HEK293 (cell line): Measurements from ENCODE around the gene DUSP10.

Experiments used
- CTCF ChIA-PET: fragments of 350-600 bp; formaldehyde crosslinking; extraction: SDS; loops from one replicate; lab custom pipeline; 2021; ENCODE audit warnings: antibody characterized with exemption; lab: Yijun Ruan, JAX
- POLR2A ChIA-PET: fragments of 300-600 bp; formaldehyde crosslinking; extraction: SDS; loops from one replicate; lab custom pipeline; 2020; ENCODE audit warnings: antibody characterized with exemption, inconsistent platforms; lab: Yijun Ruan, JAX
- H3K27ac ChIP-seq: fragments of 200-500 bp; sonication (Bioruptor generic); 2 replicates; pipeline ENCODE4 v1.5.1; 2014; ENCODE audit warnings: low read depth, low read length, control low read depth, inconsistent platforms; ENCODE audit errors: extremely low read depth
- H3K36me3 ChIP-seq, 2 experiments: fragments of 200-500 bp in 1 of 2; sonication (Bioruptor generic) in 1 of 2; 1 replicate in 1 of 2; 2 replicates in 1 of 2; pipeline ENCODE4 v1.5.1; 2014 to 2017; ENCODE audit warnings: inconsistent platforms in 2 of 2, low read length in 2 of 2; ENCODE audit not compliant: control insufficient read depth in 2 of 2, insufficient read depth in 1 of 2
- H3K4me1 ChIP-seq: fragments of 200-500 bp; sonication (Bioruptor generic); 2 replicates; pipeline ENCODE4 v1.5.1; 2014; ENCODE audit warnings: mild to moderate bottlenecking, low read length, inconsistent platforms; ENCODE audit not compliant: control insufficient read depth, insufficient read depth
- H3K4me3 ChIP-seq: 2 replicates; pipeline ENCODE4 v1.5.1; 2011; ENCODE audit warnings: low read depth, mild to moderate bottlenecking, control low read depth, low read length, moderate library complexity
- H3K9me3 ChIP-seq: fragments of 200-500 bp; sonication (Bioruptor generic); 2 replicates; pipeline ENCODE4 v1.5.1; 2014; ENCODE audit warnings: low read depth, low read length, inconsistent platforms; ENCODE audit not compliant: control insufficient read depth, insufficient read depth
- BCL6B ChIP-seq: fragments of 450-650 bp; formaldehyde crosslinking; IDR thresholded peaks from 2 replicates; pipeline ENCODE4 v1.5.1; 2017; ENCODE audit warnings: missing biosample characterization, missing genetic modification characterization
- GFI1B ChIP-seq: fragments of 450-650 bp; formaldehyde crosslinking; IDR thresholded peaks from 2 replicates; pipeline ENCODE4 v1.5.1; 2016; ENCODE audit warnings: missing biosample characterization, missing genetic modification characterization
- PATZ1 ChIP-seq: fragments of 450-650 bp; formaldehyde crosslinking; IDR thresholded peaks from 2 replicates; pipeline ENCODE4 v1.5.1; 2016; ENCODE audit warnings: missing biosample characterization, missing genetic modification characterization
- SALL2 ChIP-seq: fragments of 450-650 bp; formaldehyde crosslinking; IDR thresholded peaks from 2 replicates; pipeline ENCODE4 v1.5.0; 2017; ENCODE audit warnings: missing biosample characterization, mild to moderate bottlenecking, missing genetic modification characterization, borderline replicate concordance
- ZNF133 ChIP-seq: fragments of 450-650 bp; formaldehyde crosslinking; IDR thresholded peaks from 2 replicates; pipeline ENCODE4 v1.5.1; 2016; ENCODE audit warnings: missing biosample characterization, missing genetic modification characterization
- ZNF16 ChIP-seq: fragments of 450-650 bp; formaldehyde crosslinking; IDR thresholded peaks from 2 replicates; pipeline ENCODE4 v1.5.1; 2016; ENCODE audit warnings: low read depth, missing biosample characterization, missing genetic modification characterization
- ZNF302 ChIP-seq: fragments of 450-650 bp; formaldehyde crosslinking; IDR thresholded peaks from 2 replicates; pipeline ENCODE4 v1.5.1; 2016; ENCODE audit warnings: missing biosample characterization, missing genetic modification characterization, low read depth
- ZNF473 ChIP-seq: fragments of 450-650 bp; formaldehyde crosslinking; IDR thresholded peaks from 2 replicates; pipeline ENCODE4 v1.5.1; 2017; ENCODE audit warnings: missing biosample characterization, missing genetic modification characterization
- ZNF513 ChIP-seq: fragments of 450-650 bp; IDR thresholded peaks from 2 replicates; pipeline ENCODE4 v1.5.1; 2018; ENCODE audit warnings: missing biosample characterization, missing genetic modification characterization
- ZNF514 ChIP-seq: fragments of 450-650 bp; formaldehyde crosslinking; IDR thresholded peaks from 2 replicates; pipeline ENCODE4 v1.5.1; 2016; ENCODE audit warnings: missing biosample characterization, missing genetic modification characterization
- ZNF529 ChIP-seq: fragments of 450-650 bp; formaldehyde crosslinking; IDR thresholded peaks from 2 replicates; pipeline ENCODE4 v1.5.1; 2017; ENCODE audit warnings: missing genetic modification characterization, missing biosample characterization; ENCODE audit not compliant: insufficient replicate concordance
- ZNF558 ChIP-seq: fragments of 450-650 bp; formaldehyde crosslinking; IDR thresholded peaks from 2 replicates; pipeline ENCODE4 v1.5.1; 2016; ENCODE audit warnings: missing biosample characterization, missing genetic modification characterization
- ZNF626 ChIP-seq: fragments of 450-650 bp; sonication (Bioruptor Pico); formaldehyde crosslinking; IDR thresholded peaks from 2 replicates; pipeline ENCODE4 v1.5.1; 2018; ENCODE audit warnings: missing biosample characterization, missing genetic modification characterization, inconsistent platforms
- ZNF747 ChIP-seq: fragments of 450-650 bp; formaldehyde crosslinking; IDR thresholded peaks from 2 replicates; pipeline ENCODE4 v1.5.1; 2016; ENCODE audit warnings: missing biosample characterization, missing genetic modification characterization
- TF ChIP-seq, protein P1 (sequence below): fragments of 450-650 bp; formaldehyde crosslinking; IDR thresholded peaks from 2 replicates; pipeline ENCODE4 v1.5.1; 2016; ENCODE audit warnings: missing biosample characterization, missing genetic modification characterization

DUSP10 gene

GRCh38 chr1:221655766-221656305, 86.1 kb downstream of the DUSP10 start:
- CTCF ChIA-PET = no interaction called here
- POLR2A ChIA-PET = no interaction called here

More at GRCh38 chr1:221655766-221656305, 86.1 kb downstream of the DUSP10 start:
- H3K4me3 ChIP-seq = no peak overlapping the region
- no peaks in the 10 kb centered on the region for H3K9me3 ChIP-seq
- TF ChIP-seq ZNF558 (tag by site-specific recombination) (no peak), ZNF529 (tag by site-specific recombination) (no peak), ZNF16 (tag by site-specific recombination) (no peak), ZNF133 (tag by site-specific recombination) (no peak), ZNF513 (tag by site-specific recombination) (no peak), GFI1B (no peak), ZNF514 (tag by site-specific recombination) (no peak), ZNF302 (tag by site-specific recombination) (no peak), ZNF747 (tag by site-specific recombination) (no peak), ZNF626 (tag by site-specific recombination) (no peak), PATZ1 (tag by site-specific recombination) (no peak), ZNF473 (tag by site-specific recombination) (no peak), BCL6B (tag by site-specific recombination) (no peak), SALL2 (no peak)
- TF ChIP-seq, protein P1, sequence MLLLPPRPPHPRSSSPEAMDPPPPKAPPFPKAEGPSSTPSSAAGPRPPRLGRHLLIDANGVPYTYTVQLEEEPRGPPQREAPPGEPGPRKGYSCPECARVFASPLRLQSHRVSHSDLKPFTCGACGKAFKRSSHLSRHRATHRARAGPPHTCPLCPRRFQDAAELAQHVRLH (tag by site-specific recombination) = no peak
- TF ChIP-seq, all 188 proteins: peak for 0
- Histone ChIP-seq H3K36me3 (no peaks in the 10 kb centered on the region), H3K27ac (no peak overlapping the region), H3K4me1 (no peaks in the 10 kb centered on the region)
